SU-DHL-6 (cell line): Measurements from ENCODE around the gene DNM1L.

Experiments
- CTCF ChIP-seq: fragments of 200-600 bp; sonication (generic); IDR thresholded peaks from one replicate; pipeline ENCODE4 v1.5.1; 2017; ENCODE audit warnings: antibody characterized with exemption, mild to moderate bottlenecking, low read length, moderate library complexity; ENCODE audit not compliant: insufficient read depth, poor library complexity, severe bottlenecking
- EZH2phosphoT487 ChIP-seq: fragments of 200-600 bp; sonication (generic), shearing (Covaris generic); conservative IDR thresholded peaks from 2 replicates; pipeline ENCODE4 v1.6.1; 2018; ENCODE audit warnings: mild to moderate bottlenecking, antibody characterized with exemption, low read length, moderate library complexity, mixed read lengths

- TF ChIP-seq CTCF (no peak), EZH2phosphoT487 (no peak)
These were observed 115.2 kb downstream of the DNM1L start for GRCh38 chr12:32794281-32794680.
